ENCODE data around the gene NTHL1.

The NTHL1 gene

GRCh38 chr16:1991135-1991551 lies 56.5 kb downstream of the NTHL1 start:
- ATAC-seq: no peak
- TF ChIP-seq CSDC2 (CRISPR knock-in tag; IDR thresholded peaks at IDR 0.05) (no peak), SNAI2 (CRISPR knock-in tag; IDR thresholded peaks at IDR 0.05) (no peak), ZFP30 (CRISPR knock-in tag; IDR thresholded peaks at IDR 0.05) (no peak), TCF4 (CRISPR knock-in tag; IDR thresholded peaks at IDR 0.05; ENCODE audit: borderline replicate concordance) (no peak), GLIS3 (CRISPR knock-in tag; IDR thresholded peaks at IDR 0.05) (no peak)
- TF ChIP-seq, protein P1, sequence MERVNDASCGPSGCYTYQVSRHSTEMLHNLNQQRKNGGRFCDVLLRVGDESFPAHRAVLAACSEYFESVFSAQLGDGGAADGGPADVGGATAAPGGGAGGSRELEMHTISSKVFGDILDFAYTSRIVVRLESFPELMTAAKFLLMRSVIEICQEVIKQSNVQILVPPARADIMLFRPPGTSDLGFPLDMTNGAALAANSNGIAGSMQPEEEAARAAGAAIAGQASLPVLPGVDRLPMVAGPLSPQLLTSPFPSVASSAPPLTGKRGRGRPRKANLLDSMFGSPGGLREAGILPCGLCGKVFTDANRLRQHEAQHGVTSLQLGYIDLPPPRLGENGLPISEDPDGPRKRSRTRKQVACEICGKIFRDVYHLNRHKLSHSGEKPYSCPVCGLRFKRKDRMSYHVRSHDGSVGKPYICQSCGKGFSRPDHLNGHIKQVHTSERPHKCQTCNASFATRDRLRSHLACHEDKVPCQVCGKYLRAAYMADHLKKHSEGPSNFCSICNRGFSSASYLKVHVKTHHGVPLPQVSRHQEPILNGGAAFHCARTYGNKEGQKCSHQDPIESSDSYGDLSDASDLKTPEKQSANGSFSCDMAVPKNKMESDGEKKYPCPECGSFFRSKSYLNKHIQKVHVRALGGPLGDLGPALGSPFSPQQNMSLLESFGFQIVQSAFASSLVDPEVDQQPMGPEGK (CRISPR knock-in tag; IDR thresholded peaks at IDR 0.05; ENCODE audit: borderline replicate concordance): no peak

- ATAC-seq: no peak
- TF ChIP-seq, protein P2, sequence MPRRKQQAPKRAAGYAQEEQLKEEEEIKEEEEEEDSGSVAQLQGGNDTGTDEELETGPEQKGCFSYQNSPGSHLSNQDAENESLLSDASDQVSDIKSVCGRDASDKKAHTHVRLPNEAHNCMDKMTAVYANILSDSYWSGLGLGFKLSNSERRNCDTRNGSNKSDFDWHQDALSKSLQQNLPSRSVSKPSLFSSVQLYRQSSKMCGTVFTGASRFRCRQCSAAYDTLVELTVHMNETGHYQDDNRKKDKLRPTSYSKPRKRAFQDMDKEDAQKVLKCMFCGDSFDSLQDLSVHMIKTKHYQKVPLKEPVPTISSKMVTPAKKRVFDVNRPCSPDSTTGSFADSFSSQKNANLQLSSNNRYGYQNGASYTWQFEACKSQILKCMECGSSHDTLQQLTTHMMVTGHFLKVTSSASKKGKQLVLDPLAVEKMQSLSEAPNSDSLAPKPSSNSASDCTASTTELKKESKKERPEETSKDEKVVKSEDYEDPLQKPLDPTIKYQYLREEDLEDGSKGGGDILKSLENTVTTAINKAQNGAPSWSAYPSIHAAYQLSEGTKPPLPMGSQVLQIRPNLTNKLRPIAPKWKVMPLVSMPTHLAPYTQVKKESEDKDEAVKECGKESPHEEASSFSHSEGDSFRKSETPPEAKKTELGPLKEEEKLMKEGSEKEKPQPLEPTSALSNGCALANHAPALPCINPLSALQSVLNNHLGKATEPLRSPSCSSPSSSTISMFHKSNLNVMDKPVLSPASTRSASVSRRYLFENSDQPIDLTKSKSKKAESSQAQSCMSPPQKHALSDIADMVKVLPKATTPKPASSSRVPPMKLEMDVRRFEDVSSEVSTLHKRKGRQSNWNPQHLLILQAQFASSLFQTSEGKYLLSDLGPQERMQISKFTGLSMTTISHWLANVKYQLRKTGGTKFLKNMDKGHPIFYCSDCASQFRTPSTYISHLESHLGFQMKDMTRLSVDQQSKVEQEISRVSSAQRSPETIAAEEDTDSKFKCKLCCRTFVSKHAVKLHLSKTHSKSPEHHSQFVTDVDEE (CRISPR knock-in tag; IDR thresholded peaks at IDR 0.05): no peak
- TF ChIP-seq ISL1 (CRISPR knock-in tag; IDR thresholded peaks at IDR 0.05): no peak
- no peak for TF ChIP-seq RARB (CRISPR knock-in tag; IDR thresholded peaks at IDR 0.05)
Observed at GRCh38 chr16:1990351-1991134, 57.1 kb downstream of the NTHL1 start.

DNA sequence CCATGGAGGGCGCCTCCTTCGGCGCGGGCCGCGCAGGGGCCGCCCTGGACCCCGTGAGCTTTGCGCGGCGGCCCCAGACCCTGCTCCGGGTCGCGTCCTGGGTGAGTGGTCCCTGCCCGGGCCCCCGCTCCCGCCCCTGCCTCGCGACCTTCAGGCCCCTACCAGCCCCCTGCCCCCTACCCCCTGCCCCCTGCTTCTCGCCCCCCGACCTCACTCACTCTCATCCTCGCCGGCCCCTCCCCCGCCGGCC lies 57.6 kb downstream of the NTHL1 start:
- TF ChIP-seq ZNF8 (CRISPR knock-in tag; IDR thresholded peaks at IDR 0.05): no peak
- no peak for ATAC-seq
